Measurements from ENCODE around the gene SNIP1.
"Not testable (repeated sequence)": the region's sequence is repeated elsewhere in the genome, so short reads cannot be mapped to it uniquely, and the experiment has no call there.

The SNIP1 gene

DNA sequence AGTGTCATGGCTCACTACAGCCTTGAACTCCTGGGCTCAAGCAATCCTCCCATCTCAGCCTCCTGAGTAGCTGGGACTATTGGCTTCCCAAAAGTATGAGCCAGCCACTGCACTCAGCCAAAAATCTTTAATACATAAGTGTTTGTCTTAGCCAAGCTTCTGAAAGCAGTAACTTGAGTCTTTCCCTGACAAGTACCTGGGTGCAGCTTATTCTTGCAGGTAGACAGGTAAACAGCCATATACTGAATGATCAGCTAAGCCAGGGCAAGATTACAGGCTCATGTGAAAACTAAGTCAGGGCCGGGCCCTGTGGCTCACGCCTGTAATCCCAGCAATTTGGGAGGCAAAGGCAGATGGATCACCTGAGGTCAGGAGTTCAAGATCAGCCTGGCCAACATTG, 47.4 kb downstream of the SNIP1 start:
- TF ChIP-seq, protein P1, sequence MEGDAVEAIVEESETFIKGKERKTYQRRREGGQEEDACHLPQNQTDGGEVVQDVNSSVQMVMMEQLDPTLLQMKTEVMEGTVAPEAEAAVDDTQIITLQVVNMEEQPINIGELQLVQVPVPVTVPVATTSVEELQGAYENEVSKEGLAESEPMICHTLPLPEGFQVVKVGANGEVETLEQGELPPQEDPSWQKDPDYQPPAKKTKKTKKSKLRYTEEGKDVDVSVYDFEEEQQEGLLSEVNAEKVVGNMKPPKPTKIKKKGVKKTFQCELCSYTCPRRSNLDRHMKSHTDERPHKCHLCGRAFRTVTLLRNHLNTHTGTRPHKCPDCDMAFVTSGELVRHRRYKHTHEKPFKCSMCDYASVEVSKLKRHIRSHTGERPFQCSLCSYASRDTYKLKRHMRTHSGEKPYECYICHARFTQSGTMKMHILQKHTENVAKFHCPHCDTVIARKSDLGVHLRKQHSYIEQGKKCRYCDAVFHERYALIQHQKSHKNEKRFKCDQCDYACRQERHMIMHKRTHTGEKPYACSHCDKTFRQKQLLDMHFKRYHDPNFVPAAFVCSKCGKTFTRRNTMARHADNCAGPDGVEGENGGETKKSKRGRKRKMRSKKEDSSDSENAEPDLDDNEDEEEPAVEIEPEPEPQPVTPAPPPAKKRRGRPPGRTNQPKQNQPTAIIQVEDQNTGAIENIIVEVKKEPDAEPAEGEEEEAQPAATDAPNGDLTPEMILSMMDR (IDR thresholded peaks at IDR 0.05): no peak
- peaks cover 45% of the 10 kb centered on the region for H3K36me3 ChIP-seq

DNA sequence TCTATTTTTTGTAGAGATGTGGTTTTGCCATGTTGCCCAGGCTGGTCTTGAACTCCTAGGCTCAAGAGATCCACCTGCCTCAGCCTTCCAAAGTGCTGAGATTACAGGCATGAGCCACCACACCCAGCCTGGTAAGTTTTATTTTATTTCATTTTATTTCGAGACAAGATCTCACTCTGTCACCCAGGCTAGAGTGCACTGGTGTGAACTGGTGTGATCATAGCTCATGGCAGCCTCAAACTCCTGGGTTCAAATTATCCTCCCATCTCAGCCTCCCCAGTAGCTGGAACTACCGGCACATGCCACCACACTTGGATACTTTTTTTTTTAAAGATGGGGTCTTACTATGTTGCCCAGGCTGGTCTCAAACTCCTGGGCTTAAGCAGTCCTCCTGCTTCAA, 51.3 kb downstream of the SNIP1 start:
- H3K9me3 ChIP-seq; H3K27ac ChIP-seq; H3K27me3 ChIP-seq; H3K4me3 ChIP-seq (ENCODE audit: low read depth in 1 of 2, low read length in 1 of 2); H3K4me1 ChIP-seq (ENCODE audit: control insufficient read depth in 1 of 2, insufficient read depth in 1 of 2, low read depth in 1 of 2, low read length in 1 of 2): not testable (repeated sequence)
- peaks cover 65% of the 10 kb centered on the region for H3K36me3 ChIP-seq

More for the DNA sequence above, 47.4 kb downstream of the SNIP1 start:
- H3K4me3 ChIP-seq (ENCODE audit: low read depth in 1 of 2, low read length in 1 of 2): no peak overlapping the region
- no peaks in the 10 kb centered on the region for H3K27me3 ChIP-seq
- peaks cover 3 to 4% of the 10 kb centered on the region in 2 experiments for H3K4me1 ChIP-seq (ENCODE audit: control insufficient read depth in 1 of 2, insufficient read depth in 1 of 2, low read depth in 1 of 2, low read length in 1 of 2)
- H3K9me3 ChIP-seq: no peaks in the 10 kb centered on the region
- H3K27ac ChIP-seq: no peak overlapping the region

DNA sequence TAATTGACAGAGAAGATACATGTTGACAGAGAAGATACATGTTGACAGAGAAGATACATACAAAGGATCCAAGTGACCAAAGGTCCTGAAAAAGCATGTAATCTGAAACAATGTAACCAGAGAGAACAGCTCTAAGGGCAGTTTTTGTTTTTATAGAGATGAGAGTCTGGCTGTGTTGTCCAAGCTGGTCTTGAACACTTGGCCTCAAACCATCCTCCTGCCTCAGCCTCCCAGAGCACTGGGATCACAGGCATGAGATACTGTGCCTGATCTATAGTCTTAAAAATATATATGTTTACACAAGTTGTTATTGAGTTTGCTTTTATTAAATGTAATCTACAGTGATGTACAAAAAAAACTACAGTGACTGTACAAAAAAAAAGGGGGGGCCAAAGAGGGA, 52.0 kb downstream of the SNIP1 start:
- no peak overlapping the region for H3K27ac ChIP-seq
- peaks cover 68% of the 10 kb centered on the region for H3K36me3 ChIP-seq
- no peaks in the 10 kb centered on the region for H3K27me3 ChIP-seq
- H3K9me3 ChIP-seq: no peaks in the 10 kb centered on the region
- H3K4me1 ChIP-seq (ENCODE audit: control insufficient read depth in 1 of 2, insufficient read depth in 1 of 2, low read depth in 1 of 2, low read length in 1 of 2): peaks cover 3 to 4% of the 10 kb centered on the region in 2 experiments
- no peak overlapping the region for H3K4me3 ChIP-seq (ENCODE audit: low read depth in 1 of 2, low read length in 1 of 2)
- TF ChIP-seq, protein P1 (IDR thresholded peaks at IDR 0.05): no peak

DNA sequence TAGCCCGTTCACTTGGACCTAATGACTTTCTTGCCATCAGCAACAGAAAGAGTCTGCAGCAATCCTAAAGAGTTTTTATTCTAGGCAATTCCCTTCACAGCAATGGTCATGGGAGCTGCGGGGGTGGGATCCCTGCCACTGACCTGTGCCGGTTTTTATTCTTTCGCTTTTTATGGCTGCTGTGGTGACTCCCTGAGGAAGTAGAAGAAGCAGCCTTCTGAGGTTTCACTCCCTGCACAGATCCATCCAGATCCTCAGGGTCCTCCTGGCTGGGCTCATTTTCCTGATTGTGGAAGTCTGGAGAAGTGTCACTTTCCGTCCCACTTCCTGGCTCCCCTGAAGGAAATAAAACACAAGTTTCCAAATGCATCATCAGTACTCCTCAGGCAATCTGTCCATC, 52.4 kb downstream of the SNIP1 start:
- H3K4me1 ChIP-seq (ENCODE audit: control insufficient read depth in 1 of 2, insufficient read depth in 1 of 2, low read depth in 1 of 2, low read length in 1 of 2): peaks cover 3 to 4% of the 10 kb centered on the region in 2 experiments
- no peak overlapping the region for H3K27ac ChIP-seq
- no peaks in the 10 kb centered on the region for H3K9me3 ChIP-seq
- peaks cover 64% of the 10 kb centered on the region for H3K36me3 ChIP-seq
- no peak overlapping the region for H3K4me3 ChIP-seq (ENCODE audit: low read depth in 1 of 2, low read length in 1 of 2)
- TF ChIP-seq, protein P1 (IDR thresholded peaks at IDR 0.05): no peak
- no peaks in the 10 kb centered on the region for H3K27me3 ChIP-seq

DNA sequence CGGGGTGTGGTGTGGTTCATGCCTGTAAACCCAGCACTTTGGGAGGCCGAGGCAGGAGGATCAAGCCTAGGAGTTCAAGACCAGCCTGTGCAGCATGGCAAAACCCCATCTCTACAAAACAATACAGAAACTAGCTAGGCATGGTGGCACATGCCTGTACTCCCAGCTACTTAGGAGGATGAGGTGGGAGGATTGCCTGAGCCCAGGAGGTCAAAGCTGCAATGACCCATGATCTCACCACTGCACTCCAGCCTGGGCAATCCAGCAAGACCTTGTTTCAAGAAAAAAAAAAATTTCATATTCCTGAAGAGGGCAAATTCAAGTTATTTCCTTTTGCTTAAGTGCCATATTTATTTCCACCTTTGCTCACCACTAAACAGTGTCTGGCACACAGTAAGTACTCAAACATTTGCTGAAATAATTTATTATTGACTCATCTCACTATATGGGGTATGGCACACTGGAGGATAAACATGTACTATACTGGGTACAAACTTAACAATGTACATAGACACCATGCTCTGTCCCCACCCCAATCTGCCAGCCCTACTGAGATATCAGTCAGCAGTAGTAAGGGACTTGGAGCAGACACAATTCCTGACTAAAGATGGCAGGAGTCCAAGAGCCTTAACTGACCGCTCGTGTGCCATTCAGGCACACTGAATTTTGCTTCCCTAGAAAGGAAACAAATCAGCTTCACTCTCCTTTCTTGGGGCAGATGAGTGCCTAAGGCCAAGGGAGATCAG, 55.0 kb downstream of the SNIP1 start:
- no peak overlapping the region for H3K27ac ChIP-seq

DNA sequence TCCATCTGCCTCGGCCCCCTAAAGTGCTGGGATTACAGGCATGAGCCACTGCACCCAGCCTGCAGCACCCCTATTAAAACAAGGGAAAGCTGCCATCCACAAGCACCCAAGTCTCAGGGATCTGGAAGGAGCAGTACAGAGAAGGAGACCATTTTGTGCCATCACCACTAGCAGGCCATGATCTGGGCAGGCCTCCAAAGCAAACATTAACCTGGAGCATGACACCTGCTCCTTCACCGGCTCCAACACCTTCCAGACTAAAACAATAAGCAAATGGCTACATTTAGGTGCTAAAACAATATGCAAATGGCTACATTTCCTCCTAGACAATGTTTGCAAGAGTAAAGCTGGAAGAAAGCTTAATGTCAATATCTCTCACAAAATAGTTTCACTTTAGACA, 56.3 kb downstream of the SNIP1 start:
- Histone ChIP-seq H3K27ac (no peak overlapping the region), H3K9me3 (no peaks in the 10 kb centered on the region), H3K36me3 (peaks cover 67% of the 10 kb centered on the region), H3K4me1 (ENCODE audit: control insufficient read depth in 1 of 2, insufficient read depth in 1 of 2, low read depth in 1 of 2, low read length in 1 of 2) (no peaks in the 10 kb centered on the region), H3K27me3 (no peaks in the 10 kb centered on the region), H3K4me3 (ENCODE audit: low read depth in 1 of 2, low read length in 1 of 2) (no peak overlapping the region)
- TF ChIP-seq, protein P1 (IDR thresholded peaks at IDR 0.05): no peak

More for the DNA sequence above, 55.0 kb downstream of the SNIP1 start:
- Histone ChIP-seq H3K27me3 (no peaks in the 10 kb centered on the region), H3K4me1 (ENCODE audit: control insufficient read depth in 1 of 2, insufficient read depth in 1 of 2, low read depth in 1 of 2, low read length in 1 of 2) (peaks cover 3 to 4% of the 10 kb centered on the region in 2 experiments), H3K4me3 (ENCODE audit: low read depth in 1 of 2, low read length in 1 of 2) (no peak overlapping the region), H3K9me3 (no peaks in the 10 kb centered on the region), H3K36me3 (peaks cover 61% of the 10 kb centered on the region)
- TF ChIP-seq, protein P1 (IDR thresholded peaks at IDR 0.05): no peak

Data from neutrophil (primary cell).